ENCODE data around the gene GUCY2D.
"Not testable (repeated sequence)": the region's sequence is repeated elsewhere in the genome, so short reads cannot be mapped to it uniquely, and the experiment has no call there.

GUCY2D gene

DNA sequence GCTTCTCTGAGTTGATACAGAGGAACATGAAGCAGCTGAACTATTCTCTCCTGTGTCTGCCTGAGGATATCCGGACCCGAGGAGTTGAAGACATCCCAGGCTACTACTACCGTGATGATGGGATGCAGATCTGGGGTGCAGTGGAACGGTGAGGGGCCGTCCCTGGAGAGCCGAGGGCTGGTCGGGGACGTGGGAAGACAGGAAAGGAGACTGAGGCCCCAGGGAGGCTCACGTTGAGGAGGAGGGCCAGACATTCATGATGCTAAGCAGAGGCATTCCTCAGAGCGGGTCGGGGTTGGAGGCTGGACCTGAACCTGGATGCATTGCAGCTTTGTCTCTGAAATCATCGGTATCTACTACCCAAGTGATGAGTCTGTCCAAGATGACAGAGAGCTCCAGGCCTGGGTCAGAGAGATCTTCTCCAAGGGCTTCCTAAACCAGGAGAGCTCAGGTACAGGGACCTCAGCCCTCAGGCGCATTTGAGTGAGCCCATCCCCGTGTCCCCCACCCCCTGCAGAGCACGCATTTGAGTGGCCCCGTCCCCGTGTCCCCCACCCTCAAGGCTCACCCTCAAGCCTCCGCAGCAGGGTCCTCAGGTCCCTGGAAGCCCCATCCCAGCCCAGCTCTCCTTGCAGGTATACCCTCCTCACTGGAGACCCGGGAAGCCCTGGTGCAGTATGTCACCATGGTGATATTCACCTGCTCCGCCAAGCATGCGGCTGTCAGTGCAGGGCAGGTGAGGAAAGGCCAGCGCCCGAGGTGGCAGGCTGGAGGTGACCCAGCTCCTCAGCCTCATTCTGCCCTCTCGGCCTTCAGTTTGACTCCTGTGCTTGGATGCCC lies 44.7 kb downstream of the GUCY2D start:
- DNase-seq, result no peak

DNA sequence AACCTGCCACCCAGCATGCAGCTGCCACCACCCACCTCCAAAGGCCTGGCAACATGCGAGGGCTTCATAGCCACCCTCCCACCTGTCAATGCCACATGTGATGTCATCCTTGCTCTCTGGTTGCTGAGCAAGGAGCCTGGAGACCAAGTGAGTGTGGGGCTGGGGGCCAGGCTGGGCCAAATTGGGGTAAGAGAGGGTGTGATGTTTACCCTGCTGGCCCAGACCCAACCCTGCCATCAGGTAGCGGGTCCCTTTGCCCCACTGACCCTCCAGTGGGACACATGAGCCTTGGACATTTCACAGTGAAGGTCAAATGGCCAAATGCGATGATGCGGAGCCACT lies 45.3 kb downstream of the GUCY2D start:
- DNase-seq, result no peak

DNA sequence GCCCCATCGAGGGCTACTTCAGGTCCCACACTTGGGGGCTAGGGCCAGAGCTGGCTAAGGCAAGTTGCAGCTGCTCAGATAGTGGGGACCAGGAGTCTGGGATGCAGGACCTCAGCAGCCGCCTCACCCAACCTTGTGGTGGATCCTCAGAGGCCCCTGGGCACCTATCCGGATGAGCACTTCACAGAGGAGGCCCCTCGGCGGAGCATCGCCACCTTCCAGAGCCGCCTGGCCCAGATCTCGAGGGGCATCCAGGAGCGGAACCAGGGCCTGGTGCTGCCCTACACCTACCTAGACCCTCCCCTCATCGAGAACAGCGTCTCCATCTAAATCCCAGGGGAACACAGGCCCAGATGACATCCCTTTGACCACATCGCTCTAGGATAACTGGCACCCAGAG lies 45.8 kb downstream of the GUCY2D start:
- DNase-seq, result no peak

DNA sequence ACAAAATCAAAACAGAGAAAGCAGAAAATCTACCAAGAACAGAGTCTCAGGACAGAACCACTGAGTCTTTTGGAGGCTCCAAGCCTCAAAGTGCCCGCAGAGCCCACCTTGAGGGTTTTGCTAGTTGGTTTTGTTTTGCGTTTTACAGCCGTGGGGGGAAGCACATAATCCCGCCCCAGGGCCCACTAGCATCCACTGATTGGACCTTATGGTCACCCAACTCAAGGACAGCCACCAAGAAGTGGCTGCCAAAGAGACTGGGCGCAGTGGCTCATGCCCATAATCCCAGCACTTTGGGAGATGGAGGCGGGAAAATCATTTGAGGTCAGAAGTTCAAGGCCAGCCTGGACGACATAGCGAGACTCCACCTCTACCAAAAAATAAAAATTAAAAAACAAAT lies 46.3 kb downstream of the GUCY2D start:
- no peak for DNase-seq

DNA sequence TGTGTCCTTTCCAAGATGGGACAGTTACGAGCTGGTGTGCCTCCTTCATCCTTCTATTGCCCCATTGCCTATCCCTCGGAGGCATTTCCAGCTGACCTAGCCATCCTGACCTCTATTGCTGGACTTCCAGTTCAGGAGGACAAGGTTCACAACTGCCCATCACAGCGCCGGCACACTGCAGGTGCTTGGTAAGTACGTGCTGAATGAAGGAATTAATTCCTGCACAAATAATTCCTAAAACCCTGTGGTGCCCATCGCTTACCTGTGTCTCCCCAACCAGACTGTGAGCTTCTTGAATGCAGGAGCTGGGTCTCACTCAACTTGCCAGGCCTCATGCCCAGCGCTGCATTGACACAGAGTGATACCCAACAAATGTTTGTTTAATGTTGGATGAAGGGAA lies 49.4 kb downstream of the GUCY2D start:
- DNase-seq, result no peak

DNA sequence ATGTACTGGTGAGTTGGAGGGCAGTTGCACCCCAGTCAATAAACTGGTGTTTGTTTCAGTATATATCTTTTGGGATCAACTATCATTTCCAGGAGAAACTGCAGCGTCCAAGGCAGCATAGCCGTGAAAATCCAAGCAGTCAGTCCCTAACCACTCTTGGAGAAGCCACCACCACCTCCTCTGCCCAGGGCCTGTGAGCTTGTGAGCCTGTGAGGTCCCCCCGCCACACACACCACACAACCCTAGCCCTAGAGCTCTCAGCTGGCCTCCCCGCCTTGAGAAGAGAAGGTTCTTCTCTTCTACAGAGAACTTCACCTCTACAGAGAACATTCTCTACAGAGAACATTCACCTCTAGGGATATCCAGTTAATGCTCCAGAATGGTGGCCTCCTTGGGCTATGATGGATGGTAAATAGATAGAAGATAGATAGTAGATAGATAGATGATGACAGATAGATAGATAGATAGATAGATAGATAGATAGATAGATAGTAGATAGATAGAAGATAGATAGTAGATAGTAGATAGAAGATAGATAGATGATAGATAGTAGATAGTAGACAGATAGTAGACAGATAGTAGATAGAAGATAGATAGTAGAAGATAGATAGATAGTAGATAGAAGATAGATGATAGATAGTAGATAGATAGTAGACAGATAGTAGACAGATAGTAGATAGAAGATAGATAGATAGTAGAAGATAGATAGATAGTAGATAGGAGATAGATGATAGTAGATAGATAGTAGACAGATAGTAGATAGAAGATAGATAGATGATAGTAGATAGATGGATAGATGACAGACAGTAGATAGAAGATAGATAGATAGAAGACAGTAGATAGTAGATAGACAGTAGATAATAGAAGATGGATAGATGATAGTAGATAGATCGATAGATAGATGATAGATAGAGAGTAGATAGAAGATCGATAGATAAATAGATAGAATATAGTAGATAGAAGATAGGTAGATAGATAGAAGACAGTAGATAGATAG lies 50.1 kb downstream of the GUCY2D start:
- DNase-seq, result no peak

DNA sequence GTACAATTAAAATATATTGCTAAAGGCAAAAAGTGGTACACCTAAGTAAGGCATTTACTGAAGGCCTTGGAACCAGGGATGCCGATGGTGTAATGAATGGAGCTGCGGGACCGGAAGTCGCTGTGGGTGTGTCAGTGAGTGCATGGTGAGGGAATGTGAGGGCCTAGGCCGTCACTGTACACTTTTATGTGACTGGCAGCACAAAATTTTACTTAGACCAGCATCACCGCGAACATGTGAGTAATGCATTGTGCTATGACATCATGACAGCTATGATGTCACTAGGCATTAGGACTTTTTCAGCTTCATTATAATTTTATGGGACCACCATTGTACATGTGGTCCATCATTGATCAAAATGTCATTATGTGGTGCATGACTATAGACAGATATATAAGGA lies 51.2 kb downstream of the GUCY2D start:
- no peak for DNase-seq

DNA sequence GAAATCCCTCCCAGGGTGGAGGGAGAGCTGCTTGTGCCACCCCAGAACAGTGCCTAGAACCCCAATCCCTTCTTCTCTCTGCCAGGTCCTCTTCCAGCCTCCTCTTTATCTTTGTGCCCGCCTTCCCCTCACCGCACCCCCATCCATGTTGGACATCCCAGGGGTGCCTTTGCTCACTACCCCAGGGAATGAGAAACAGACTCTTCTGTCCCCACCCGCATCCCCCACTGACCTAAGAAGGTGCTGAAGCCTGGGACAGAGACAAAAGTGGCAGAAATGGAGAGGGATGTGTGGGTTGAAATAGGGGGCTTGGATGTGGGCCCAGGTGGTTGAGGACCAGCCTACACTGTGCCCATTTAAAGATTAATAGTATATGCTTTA lies 53.4 kb downstream of the GUCY2D start:
- no peak for DNase-seq

DNA sequence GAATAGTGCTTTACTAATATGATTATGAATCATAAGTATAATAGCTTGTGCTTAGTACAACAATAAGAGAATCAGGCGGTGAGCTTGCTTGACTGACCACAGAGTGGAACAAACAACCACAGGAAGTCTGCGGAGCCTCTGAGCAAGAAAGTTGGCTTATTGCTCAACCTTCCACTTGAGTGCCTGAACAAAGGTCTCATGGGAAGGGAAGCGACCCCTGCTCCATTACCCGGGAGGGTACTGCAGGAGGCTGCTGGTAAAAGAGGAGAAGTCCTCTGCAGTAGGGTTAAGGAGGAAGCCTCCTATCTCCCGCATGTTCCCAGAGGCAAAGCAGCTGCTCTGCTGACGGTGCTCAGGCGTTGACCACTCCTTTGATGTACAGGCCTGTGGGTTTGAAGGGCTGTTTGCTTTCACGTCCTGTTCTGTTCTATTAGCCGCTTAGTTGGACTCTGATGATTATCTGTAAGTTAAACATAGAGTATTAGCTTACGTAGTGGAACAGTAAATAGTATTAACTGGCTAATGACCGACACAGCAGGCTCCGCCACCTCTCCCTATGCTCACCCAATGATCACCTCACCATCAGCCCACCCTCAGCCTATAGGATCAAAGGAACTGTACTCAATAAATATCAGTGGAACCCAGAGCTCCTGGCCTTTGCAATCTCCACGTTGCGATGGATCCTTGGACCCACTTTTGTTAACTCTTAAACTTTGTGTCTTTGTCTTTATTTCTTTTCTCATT lies 54.0 kb downstream of the GUCY2D start:
- DNase-seq, result peak; percentile 45

DNA sequence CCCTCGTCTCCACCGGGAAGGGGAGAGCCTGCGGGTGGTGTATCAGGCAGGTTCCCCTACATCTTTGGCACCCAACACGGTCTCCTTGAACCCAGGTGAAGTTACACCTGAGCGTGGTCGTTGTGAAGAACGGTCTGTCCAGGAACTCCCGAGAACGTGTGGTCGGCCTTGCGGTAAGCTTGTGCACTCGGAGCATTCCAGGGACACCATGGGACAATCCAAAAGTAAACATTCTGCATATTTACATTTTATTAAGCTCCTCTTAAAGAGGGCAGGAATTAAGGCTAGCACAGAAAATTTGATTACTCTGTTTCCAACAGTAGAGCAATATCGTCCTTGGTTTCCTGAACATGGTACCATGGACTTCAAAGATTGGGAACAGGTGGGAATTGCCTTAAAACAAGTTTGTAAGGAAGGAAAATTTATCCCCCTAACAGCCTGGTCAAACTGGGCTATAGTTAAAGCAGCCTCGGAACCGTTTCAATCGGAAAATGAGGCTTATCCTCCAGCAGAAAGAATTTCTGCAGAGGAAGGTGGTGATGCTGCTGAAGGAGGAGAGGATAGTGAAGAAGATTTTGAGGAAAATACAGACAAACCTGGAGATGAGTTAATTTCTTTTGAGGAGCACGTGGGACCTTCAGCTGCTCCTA lies 54.7 kb downstream of the GUCY2D start:
- no peak for DNase-seq

DNA sequence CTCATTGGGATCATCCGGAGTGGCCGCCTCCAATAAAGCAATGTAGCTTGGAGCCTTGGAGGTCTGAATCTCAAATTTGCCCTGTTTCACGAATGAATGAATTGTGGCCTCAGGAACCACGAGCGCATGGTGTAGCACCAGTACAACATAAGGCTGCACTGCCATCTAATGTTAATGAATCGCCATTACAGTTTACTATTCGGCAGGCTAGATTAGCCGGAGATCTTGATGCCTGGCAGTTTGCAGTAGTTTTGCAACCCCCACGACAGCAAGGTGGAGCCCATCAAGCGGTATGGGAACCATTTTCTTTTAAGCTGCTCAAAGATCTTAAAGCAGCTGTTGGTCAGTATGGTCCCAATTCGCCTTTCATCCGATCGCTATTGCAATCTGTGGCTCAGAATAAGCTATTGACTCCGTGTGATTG lies 55.3 kb downstream of the GUCY2D start:
- DNase-seq, result peak; percentile 49

DNA sequence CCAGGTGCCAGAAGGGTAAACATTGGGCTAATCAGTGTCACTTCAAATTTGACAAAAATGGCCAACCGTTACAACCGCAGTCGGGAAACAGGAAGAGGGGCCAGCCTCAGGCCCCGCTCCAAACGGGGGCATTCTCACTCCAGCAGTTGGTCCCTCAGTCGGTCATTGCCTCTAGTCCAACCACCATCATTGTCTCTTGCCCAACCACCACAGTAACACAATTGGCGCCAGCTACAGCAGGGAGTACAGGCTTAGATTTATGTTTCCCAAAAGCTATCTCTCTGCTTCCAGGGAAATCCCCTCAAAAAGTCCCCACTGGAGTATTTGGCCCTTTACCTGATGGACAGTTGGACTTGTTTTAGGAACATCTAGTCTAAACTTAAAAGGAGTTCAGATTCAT lies 56.7 kb downstream of the GUCY2D start:
- DNase-seq, result no peak

DNA sequence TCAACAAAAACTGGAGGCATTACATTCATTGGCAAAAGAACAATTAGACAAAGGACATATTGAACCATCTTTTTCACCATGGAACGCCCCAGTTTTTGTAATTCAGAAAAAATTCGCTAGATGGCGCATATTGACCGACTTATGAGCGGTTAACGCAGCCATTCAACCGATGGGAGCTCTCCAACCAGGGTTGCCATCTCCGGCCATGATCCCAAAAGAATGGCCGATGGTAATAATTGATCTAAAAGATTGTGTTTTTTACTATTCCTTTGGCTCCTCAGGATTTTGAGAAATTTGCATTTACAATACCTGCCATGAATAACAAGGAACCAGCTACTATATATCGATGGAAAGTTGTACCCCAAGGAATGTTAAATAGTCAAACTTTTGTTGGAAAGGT lies 57.9 kb downstream of the GUCY2D start:
- DNase-seq, result peak; percentile 64

DNA sequence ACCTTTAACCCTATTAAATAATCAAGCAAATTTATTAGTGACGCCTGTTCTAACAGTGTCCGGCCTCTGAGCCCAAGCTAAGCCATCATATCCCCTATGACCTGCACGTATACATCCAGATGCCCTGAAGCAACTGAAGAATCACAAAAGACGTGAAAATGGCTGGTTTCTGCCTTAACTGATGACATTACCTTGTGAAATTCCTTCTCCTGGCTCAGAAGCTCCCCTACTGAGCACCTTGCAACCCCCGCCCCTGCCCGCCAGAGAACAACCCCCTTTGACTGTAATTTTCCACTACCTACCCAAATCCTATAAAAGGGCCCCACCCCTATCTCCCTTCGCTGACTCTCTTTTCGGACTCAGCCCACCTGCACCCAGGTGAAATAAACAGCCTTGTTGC lies 59.4 kb downstream of the GUCY2D start:
- DNase-seq, result not testable (repeated sequence)

DNA sequence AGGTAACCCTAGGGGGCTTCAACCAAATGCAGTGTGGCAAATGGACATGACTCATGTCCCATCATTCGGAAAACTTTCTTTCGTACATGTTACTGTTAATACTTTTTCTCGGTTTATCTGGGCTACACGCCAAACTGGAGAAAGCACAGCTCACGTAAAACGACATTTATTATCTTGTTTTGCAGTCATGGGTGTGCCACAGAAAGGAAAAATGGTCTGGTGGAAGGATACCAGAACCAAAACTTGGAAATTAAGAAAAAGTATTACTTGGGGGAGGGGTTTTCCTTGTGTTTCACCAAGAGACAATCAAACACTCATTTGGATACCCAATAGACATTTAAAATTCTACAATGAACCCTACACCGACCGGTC lies 60.0 kb downstream of the GUCY2D start:
- DNase-seq, result no peak

DNA sequence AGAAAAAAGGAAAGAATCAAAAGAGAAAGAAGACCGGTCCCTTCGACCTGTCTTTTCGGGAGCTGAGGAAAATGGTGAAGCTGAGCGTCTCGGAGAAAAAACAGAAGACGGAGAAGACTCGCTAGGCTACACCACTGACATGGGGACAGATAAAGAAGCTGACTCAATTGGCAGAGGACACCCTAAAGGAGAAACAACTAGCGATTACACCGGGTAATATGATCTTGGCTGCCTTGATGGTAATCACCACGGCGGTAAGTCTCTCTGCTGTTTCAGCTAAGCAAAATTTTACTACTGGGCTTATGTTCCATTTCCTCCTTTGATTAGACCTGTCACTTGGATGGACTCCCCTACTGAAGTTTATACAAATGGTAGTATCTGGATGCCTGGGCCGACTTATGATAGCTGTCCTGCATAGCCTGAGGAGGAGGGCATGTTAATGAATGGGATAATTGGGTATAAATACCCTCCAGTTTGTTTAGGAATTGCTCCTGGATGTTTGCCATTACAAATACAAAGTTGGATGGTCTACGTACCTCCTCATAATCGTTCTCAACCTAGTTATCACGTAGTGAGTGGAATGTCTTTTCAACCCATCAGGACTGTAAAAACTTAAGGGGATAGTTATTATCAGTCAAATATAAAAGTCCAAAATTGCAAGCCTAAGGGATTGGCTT lies 60.5 kb downstream of the GUCY2D start:
- DNase-seq, result no peak

DNA sequence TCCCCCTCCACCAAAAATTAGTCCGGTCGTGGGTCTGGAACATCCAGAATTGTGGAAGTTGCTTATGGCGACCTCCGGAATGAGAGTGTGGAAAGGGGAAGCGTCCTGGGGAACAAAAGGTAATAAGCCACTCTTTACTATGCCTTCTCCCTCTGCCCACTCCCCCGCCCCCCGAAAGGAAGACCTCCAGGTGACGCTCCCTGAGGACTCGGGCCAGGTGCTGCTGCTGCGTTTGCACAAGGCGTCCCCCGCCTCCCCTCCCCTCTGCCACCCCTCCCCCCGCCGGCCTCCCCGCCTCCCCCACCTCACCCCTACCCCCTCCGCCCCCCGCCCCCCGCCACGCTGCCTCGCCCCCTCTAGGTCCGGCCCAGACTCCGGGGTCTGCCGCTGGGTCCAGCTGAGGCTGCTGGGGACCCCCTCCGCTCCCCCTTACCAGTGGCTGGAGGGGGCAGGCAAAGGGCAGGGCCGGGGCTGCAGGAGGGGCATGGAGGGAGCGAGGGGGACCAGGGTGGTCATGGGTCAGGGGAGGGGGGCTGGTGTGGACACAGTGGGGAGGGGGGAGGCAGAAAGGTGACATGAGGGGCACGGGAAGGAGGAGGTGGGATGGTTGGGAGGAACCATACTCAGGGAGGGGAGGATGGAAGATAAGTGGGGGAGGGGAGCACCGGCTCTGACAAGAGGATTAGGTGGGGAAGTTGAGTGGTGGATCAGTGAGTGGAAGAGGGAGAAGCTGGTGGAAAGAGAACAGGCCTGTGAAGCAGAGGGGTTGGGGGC lies 61.5 kb downstream of the GUCY2D start:
- no peak for DNase-seq

DNA sequence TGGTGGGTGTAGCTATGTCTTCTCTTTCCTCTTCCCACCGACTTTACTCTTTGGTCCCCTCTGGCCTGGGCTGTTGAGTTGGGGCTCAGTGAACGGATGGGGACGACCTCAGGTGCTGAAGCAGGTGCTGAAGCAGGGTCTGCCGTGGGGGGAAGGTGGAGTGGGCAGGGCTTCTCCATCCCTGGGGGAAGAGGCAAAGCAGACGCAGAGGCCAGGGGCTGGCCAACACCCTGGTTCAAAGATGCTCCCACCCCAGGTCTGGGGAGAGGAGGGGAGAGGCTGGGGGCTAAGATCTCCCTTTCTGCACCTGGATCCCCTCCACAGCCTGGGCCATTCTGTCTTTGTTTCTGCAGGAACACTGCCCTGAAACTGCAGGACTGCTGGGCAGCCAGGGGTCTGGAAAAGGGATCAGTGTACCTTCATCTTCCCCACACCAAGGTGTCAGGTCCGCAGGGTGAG lies 62.2 kb downstream of the GUCY2D start:
- no peak for DNase-seq

DNA sequence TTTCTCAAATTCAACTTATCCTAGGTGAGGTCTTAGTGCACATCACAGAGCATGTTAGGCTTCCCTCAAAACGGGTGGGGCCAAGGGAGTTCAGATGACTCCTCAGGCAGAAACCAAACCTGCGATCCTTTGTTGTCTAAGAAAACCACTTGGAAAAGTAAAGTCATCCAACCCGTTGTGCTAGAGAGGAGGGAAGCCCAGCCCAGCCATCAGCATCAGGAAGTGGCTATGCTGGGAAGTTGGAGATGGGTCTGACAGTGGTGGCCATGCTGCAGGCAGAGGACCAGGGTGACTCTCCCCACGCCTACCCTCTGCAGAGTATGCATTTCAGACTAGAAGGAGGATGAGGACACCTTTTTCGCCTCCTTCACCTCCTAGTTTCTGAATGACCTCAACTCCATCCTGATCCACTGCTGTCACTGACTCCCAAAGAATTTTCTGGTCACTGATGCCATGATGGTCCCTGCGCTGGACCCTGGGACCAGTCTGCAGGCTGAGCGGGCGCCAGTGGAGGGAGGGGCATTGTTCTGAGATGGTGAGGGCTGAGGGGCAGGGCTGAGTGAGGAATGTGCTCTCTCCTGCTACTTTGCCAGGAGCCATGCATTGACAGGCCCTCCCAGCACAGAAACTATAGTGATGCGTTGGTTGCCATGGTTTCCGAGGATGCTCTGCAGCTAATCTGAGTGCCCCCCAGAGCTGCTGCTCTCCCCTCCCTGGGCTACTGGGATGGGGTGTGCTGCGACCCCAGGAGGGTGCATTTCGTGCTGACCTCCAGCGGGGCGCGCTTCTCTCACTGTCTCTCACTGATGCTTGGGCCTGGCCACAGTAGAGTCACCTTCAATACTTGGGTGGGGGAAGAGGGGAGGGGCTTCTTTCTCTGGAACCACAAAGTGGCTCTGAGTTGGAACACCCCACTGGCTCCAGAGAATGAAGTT lies 64.7 kb downstream of the GUCY2D start:
- no peak for DNase-seq

DNA sequence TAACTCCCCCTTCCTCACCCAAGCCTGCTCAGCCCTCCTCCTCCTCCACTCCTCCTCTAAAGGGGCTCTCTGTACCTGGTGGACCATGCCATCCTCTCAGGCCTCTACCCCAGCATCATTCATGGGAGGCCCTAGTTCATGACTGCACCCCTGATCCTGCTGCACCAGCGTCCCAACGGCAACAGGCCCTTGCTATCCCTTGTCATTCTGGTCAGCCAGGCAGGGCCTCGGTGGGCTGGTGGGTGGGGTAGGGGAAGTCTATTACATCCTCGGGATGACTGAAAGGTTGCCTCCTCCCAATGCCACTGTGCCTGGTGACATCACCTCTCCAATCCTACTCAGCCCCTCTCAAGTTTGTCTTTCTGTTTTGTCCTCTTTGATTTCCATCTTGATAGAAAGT lies 65.4 kb downstream of the GUCY2D start:
- no peak for DNase-seq

Data from activated CD4-positive, alpha-beta T cell treated with anti-CD3 and anti-CD28 coated beads for 48 hours (primary cell).